RWPE1 (cell line): ENCODE results near the gene ZNF761.
"Not testable (repeated sequence)": the region's sequence is repeated elsewhere in the genome, so short reads cannot be mapped to it uniquely, and the experiment has no call there.

Experiments used
- CTCF ChIA-PET: fragments of 350-600 bp; sonication (Branson Sonifier 250); formaldehyde crosslinking; extraction: SDS; loops from one replicate; lab custom pipeline; 2021; lab: Yijun Ruan, JAX
- POLR2A ChIA-PET: fragments of 400-600 bp; formaldehyde crosslinking; extraction: SDS; loops from one replicate; lab custom pipeline; 2020; ENCODE audit warnings: antibody characterized with exemption; ENCODE audit not compliant: low non-redundant PET; lab: Yijun Ruan, JAX
- DNase-seq: peaks from one replicate; pipeline ENCODE4 v3.0.0; 2012; ENCODE audit warnings: low spot score
- H3K27ac ChIP-seq: fragments of 450-650 bp; 2 replicates; pipeline ENCODE4 v1.5.1; 2017
- TF ChIP-seq, protein P1 (sequence below): fragments of 450-650 bp; conservative IDR thresholded peaks from 2 replicates; pipeline ENCODE4 v1.5.1; 2017; ENCODE audit warnings: low read depth, mild to moderate bottlenecking

The ZNF761 gene

DNA sequence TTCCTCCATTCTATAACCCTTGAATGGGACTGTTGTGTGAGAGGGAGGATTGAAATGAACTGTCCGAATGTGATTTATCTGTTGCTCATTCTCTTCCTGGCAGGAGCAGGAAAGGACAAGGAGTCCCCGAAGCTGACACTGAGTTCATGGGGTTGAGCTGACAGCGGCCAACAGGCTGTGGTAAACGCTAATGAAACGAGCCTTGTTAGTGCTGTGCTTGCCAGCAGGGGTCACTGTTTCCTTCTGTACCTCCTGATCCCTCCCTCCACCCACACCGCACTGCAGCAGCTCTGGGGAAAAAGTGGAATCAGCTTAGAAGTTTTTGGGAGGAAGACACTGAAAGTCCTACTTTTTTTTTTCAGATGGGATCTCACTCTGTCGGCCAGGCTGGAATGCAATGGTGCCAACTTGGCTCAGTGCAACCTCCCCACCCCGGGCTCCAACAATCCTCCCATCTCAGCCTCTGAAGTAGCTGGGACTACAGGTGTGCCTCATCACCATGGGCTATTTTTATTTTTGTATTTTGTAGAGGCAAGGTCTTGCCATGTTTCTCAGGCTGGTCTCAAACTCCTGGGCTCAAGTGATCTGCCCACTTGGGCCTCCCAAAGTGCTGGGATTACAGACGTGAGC, 6.7 kb upstream of the ZNF761 start:
- DNase-seq: no peak
- POLR2A ChIA-PET: no interaction called here

DNA sequence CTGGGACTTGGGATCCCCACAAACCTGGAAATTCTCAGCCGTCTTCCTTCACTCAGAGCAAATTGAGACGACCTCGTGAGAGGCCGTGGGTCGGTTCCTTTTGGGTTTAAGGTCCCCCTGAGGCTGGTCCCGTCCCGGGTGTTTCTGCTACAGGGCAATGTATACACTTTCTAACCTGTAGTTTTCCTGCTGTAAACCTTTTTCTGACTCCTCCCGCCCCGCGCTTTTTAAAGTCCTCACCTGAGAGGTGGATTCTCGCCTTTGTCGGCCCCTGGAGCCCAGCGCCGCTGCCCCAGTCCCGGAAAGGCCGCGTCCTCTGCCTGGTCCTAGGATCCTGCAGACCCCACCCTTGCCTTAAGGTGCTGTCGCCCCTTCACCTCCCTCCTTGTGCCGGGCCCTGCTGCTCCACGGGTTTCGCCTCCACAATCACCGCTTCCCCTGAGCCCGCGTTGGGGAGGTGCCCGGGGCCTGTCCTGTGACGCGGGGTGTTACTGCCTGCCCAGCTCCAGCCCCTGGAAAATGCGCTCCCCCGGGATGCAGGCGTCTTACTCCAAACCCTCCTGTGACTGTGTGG, 391 bp downstream of the ZNF761 start:
- ChIA-PET CTCF (interaction anchor here (0.6 kb wide), 1 partner anchor 53 kb away, joined by 3 read pairs; no protein-coding TSS in a partner anchor), POLR2A (interaction anchor here (0.7 to 1.0 kb wide), 2 partner anchors 19 to 1228 kb away, joined by 3 read pairs; no protein-coding TSS in a partner anchor)
- DNase-seq: peak; percentile 3
- peak overlapping the region; percentile 80 for H3K27ac ChIP-seq
- TF ChIP-seq, protein P1, sequence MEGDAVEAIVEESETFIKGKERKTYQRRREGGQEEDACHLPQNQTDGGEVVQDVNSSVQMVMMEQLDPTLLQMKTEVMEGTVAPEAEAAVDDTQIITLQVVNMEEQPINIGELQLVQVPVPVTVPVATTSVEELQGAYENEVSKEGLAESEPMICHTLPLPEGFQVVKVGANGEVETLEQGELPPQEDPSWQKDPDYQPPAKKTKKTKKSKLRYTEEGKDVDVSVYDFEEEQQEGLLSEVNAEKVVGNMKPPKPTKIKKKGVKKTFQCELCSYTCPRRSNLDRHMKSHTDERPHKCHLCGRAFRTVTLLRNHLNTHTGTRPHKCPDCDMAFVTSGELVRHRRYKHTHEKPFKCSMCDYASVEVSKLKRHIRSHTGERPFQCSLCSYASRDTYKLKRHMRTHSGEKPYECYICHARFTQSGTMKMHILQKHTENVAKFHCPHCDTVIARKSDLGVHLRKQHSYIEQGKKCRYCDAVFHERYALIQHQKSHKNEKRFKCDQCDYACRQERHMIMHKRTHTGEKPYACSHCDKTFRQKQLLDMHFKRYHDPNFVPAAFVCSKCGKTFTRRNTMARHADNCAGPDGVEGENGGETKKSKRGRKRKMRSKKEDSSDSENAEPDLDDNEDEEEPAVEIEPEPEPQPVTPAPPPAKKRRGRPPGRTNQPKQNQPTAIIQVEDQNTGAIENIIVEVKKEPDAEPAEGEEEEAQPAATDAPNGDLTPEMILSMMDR: no peak

More for the DNA sequence above, 6.7 kb upstream of the ZNF761 start:
- TF ChIP-seq, protein P1: no peak
- CTCF ChIA-PET: interaction anchor here (0.7 kb wide), 1 partner anchor 14 kb away, joined by 10 read pairs; no protein-coding TSS in a partner anchor
- H3K27ac ChIP-seq: no peak overlapping the region

DNA sequence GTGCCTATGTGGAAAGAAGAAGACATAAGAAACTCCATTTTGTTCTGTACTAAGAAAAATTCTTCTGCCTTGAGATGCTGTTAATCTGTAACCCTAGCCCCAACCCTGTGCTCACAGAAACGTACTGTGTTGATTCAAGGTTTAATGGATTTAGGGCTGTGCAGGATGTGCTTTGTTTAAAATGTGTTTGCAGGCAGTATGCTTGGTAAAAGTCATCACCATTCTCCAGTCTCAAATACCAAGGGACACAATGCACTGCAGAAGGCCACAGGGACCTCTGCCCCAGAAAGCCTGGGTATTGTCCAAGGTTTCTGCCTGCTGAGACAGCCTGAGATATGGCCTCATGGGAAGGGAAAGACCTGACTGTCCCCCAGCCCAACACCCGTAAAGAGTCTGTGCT, 12.0 kb downstream of the ZNF761 start:
- POLR2A ChIA-PET, DNase-seq, H3K27ac ChIP-seq, CTCF ChIA-PET: not testable (repeated sequence)

GRCh38 chr19:53447196-53447595, 15.4 kb downstream of the ZNF761 start:
- CTCF ChIA-PET, DNase-seq, H3K27ac ChIP-seq, POLR2A ChIA-PET: not testable (repeated sequence)

DNA sequence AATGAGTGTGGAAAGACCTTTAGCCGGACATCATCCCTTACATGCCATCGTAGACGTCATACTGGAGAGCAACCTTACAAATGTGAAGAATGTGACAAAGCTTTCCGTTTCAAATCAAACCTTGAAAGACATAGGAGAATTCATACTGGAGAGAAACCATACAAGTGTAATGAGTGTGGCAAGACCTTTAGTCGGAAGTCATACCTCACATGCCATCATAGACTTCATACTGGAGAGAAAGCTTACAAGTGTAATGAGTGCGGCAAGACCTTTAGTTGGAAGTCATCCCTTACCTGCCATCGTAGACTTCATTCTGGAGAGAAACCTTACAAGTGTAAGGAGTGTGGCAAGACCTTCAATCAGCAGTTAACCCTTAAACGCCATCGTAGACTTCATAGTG, 24.0 kb downstream of the ZNF761 start:
- H3K27ac ChIP-seq: no peak overlapping the region
- POLR2A ChIA-PET: no interaction called here
- CTCF ChIA-PET: no interaction called here
- DNase-seq: no peak
- TF ChIP-seq, protein P1: no peak

DNA sequence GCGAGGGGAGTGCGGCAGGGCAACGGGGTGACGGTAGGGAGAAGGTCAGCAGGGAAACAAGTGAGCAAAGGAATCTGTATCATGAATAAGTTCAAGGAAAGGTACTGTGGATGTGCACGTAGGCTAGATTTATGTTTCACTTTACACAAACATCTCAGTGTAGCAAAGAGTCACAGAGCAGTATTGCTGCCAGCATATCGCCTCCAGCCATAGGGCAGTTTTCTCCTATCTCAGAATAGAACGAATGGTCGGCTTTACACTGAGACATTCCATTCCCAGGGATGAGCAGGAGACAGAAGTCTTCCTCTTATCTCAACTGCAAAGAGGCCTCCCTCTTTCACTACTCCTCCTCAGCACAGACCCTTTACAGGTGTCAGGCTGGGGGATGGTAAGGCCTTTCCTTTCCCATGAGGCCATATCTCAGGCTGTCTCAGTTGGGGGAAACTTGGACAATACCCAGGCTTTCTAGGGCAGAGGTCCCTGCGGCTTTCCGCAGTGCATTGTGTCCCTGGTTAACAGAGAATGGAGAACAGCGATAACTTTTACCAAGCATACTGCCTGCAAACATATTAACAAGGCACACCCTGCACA, 28.4 kb downstream of the ZNF761 start:
- CTCF ChIA-PET, DNase-seq, H3K27ac ChIP-seq, POLR2A ChIA-PET: not testable (repeated sequence)

GRCh38 chr19:53461866-53462265, 30.1 kb downstream of the ZNF761 start:
- no peak overlapping the region for H3K27ac ChIP-seq
- TF ChIP-seq, protein P1: no peak
- CTCF ChIA-PET: no interaction called here
- DNase-seq: no peak
- POLR2A ChIA-PET: no interaction called here

GRCh38 chr19:53462861-53463260, 31.1 kb downstream of the ZNF761 start:
- TF ChIP-seq, protein P1: no peak
- CTCF ChIA-PET: no interaction called here
- POLR2A ChIA-PET: no interaction called here
- no peak for DNase-seq
- H3K27ac ChIP-seq: no peak overlapping the region
